MM.1S (cell line): Measurements from ENCODE around the gene IFRD2.
A peak's percentile ranks its signal among the peaks of the same experiment; 100 is the strongest.

Source experiments
- DNase-seq: peaks from one replicate; pipeline ENCODE4 v3.0.0-alpha.2; 2015
- H2AFZ ChIP-seq: fragments of 300-600 bp; sonication (generic); 2 replicates; pipeline ENCODE4 v1.6.0; 2016; ENCODE audit warnings: antibody characterized with exemption, low read length
- H3F3A ChIP-seq: fragments of 300-600 bp; sonication (generic); 2 replicates; pipeline ENCODE4 v1.6.1; 2016; ENCODE audit warnings: mild to moderate bottlenecking, antibody characterized with exemption, low read length, moderate library complexity, mixed read lengths; ENCODE audit not compliant: insufficient read depth
- H3K27ac ChIP-seq: fragments of 300-600 bp; sonication (generic); 2 replicates; pipeline ENCODE4 v1.5.1; 2016; ENCODE audit warnings: mild to moderate bottlenecking, low read length
- H3K27me3 ChIP-seq: fragments of 300-600 bp; sonication (generic); replicated peaks from 2 replicates; pipeline ENCODE4 v1.6.0; 2016; ENCODE audit warnings: low read length; ENCODE audit not compliant: insufficient read depth
- H3K36me3 ChIP-seq: fragments of 300-600 bp; sonication (generic); replicated peaks from 2 replicates; pipeline ENCODE4 v1.6.1; 2016; ENCODE audit warnings: mild to moderate bottlenecking, low read length, mixed read lengths; ENCODE audit not compliant: insufficient read depth
- H3K4me1 ChIP-seq: fragments of 300-600 bp; sonication (generic); 2 replicates; pipeline ENCODE4 v1.6.1; 2016; ENCODE audit warnings: low read length, mixed read lengths
- H3K4me2 ChIP-seq: fragments of 300-600 bp; sonication (generic); 2 replicates; pipeline ENCODE4 v1.6.0; 2016; ENCODE audit warnings: low read depth, low read length
- H3K4me3 ChIP-seq: fragments of 300-600 bp; sonication (generic); 2 replicates; pipeline ENCODE4 v1.5.1; 2016; ENCODE audit warnings: low read length, mixed read lengths
- H3K79me2 ChIP-seq: fragments of 300-600 bp; sonication (generic); 2 replicates; pipeline ENCODE4 v1.6.1; 2016; ENCODE audit warnings: mixed run types, low read length, mixed read lengths
- H3K9ac ChIP-seq: fragments of 300-600 bp; sonication (generic); 2 replicates; pipeline ENCODE4 v1.6.1; 2016; ENCODE audit warnings: low read length, mixed read lengths
- H3K9me2 ChIP-seq: fragments of 300-600 bp; sonication (generic); replicated peaks from 2 replicates; pipeline ENCODE4 v1.6.1; 2016; ENCODE audit warnings: mild to moderate bottlenecking, low read length, mixed read lengths; ENCODE audit not compliant: insufficient read depth
- H3K9me3 ChIP-seq: fragments of 300-600 bp; sonication (generic); replicated peaks from 2 replicates; pipeline ENCODE4 v1.6.1; 2016; ENCODE audit warnings: mild to moderate bottlenecking, low read length, mixed read lengths; ENCODE audit not compliant: insufficient read depth
- H4K20me1 ChIP-seq: fragments of 300-600 bp; sonication (generic); 2 replicates; pipeline ENCODE4 v1.6.1; 2016; ENCODE audit warnings: mild to moderate bottlenecking, low read length, moderate library complexity, mixed read lengths; ENCODE audit not compliant: insufficient read depth
- CTCF ChIP-seq: fragments of 300-600 bp; sonication (generic); IDR thresholded peaks from 2 replicates; pipeline ENCODE4 v1.5.1; 2016; ENCODE audit warnings: antibody characterized with exemption, low read length, mixed read lengths
- EZH2 ChIP-seq: fragments of 300-600 bp; sonication (generic); optimal IDR thresholded peaks from 2 replicates; pipeline ENCODE3; 2017; ENCODE audit warnings: low read depth, mild to moderate bottlenecking, antibody characterized with exemption, low read length, mixed read lengths
- EZH2phosphoT487 ChIP-seq: fragments of 300-600 bp; sonication (generic); IDR thresholded peaks from 2 replicates; pipeline ENCODE4 v1.6.1; 2018; ENCODE audit warnings: antibody characterized with exemption, low read length

Gene IFRD2

GRCh38 chr3:50340147-50340447 lies 47.9 kb upstream of the IFRD2 start:
- H3K4me1 ChIP-seq: peaks cover 4% of the 10 kb centered on the region
- H3F3A ChIP-seq: peaks cover 17% of the 10 kb centered on the region
- H3K36me3 ChIP-seq: no peaks in the 10 kb centered on the region
- no peak overlapping the region for H3K9ac ChIP-seq
- H3K79me2 ChIP-seq: peaks cover 27% of the 10 kb centered on the region
- no peak overlapping the region for H3K27ac ChIP-seq
- no peak for DNase-seq
- peaks cover 10% of the 10 kb centered on the region; the same call in 1 of the 2 replicates for H3K27me3 ChIP-seq
- no peaks in the 10 kb centered on the region for H3K9me3 ChIP-seq
- H2AFZ ChIP-seq: peak overlapping the region; percentile 59; the same call in 1 of the 2 replicates
- no peaks in the 10 kb centered on the region for H4K20me1 ChIP-seq
- H3K4me3 ChIP-seq: 0 out of 2 replicates have a peak overlapping the region, but pooled peaks have one; percentile 30
- no peak for TF ChIP-seq CTCF
- TF ChIP-seq EZH2: no peak
- TF ChIP-seq EZH2phosphoT487: no peak
- H3K4me2 ChIP-seq: peak overlapping the region; percentile 67; the same call in 1 of the 2 replicates
- no peaks in the 10 kb centered on the region for H3K9me2 ChIP-seq

DNA sequence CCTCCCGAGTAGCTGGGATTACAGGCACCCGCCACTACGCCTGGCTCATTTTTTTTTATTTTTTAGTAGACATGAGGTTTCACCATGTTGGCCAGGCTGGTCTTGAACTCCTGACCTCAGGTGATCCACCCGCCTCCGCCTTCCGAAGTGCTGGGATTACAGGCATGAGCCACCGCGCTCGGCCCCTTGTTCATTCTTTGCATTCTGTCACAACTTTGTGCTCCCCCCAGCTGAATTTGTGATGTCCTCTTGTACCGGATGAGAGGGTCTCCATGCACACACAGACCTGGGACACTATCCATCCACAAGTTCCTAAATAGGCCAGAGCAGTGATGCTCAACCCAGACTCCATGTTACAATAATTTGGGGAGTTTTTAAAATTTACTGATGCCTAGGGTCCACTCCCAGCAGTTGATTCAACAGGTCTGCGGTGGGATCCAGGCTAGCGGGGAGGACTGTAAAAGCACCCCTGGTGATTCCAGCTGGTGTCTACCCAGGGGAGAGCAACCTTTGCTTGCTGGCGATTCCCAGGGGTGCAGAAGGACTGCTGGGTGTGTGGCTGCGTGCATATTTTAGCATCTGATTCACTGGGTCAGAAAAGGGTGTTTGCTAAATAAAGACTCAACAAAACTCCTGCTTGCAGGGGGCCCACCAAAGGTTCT lies 47.4 kb upstream of the IFRD2 start:
- H3K79me2 ChIP-seq: peaks cover 31% of the 10 kb centered on the region
- H3F3A ChIP-seq: peaks cover 17% of the 10 kb centered on the region
- H2AFZ ChIP-seq: no peak overlapping the region
- no peak for TF ChIP-seq EZH2phosphoT487
- TF ChIP-seq EZH2: no peak
- TF ChIP-seq CTCF: no peak
- no peak overlapping the region for H3K27ac ChIP-seq
- no peaks in the 10 kb centered on the region for H3K9me2 ChIP-seq
- peaks cover 4% of the 10 kb centered on the region; the same call in 1 of the 2 replicates for H3K4me1 ChIP-seq
- H3K4me3 ChIP-seq: no peak overlapping the region
- no peak overlapping the region for H3K4me2 ChIP-seq
- H3K36me3 ChIP-seq: no peaks in the 10 kb centered on the region
- H4K20me1 ChIP-seq: no peaks in the 10 kb centered on the region
- H3K9ac ChIP-seq: no peak overlapping the region
- no peaks in the 10 kb centered on the region for H3K9me3 ChIP-seq
- peaks cover 10% of the 10 kb centered on the region; the same call in 1 of the 2 replicates for H3K27me3 ChIP-seq
- DNase-seq: no peak

DNA sequence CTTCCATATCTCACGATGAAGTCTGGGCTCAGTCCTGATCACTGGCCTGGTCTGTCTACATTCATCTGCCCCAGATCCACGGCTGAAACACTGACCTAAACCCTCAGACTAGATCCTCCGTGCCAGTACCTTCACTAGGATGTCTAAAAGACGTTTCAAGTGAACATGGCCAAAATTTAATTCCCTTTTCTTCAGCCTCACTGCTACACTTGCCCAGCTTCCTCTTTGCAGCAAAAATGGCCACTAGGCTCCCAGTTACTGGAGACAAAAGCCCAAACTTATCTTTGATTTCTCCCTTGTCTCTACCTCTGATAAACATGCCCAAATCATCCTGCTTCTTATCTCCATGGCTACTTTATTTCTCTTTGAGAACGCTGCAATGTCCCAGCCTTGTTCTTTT lies 46.7 kb upstream of the IFRD2 start:
- TF ChIP-seq CTCF: no peak
- TF ChIP-seq EZH2phosphoT487: no peak
- no peak for TF ChIP-seq EZH2
- peaks cover 17% of the 10 kb centered on the region for H3F3A ChIP-seq
- no peaks in the 10 kb centered on the region for H3K36me3 ChIP-seq
- H3K4me1 ChIP-seq: peaks cover 4% of the 10 kb centered on the region; the same call in 1 of the 2 replicates
- no peak overlapping the region for H3K4me2 ChIP-seq
- no peak for DNase-seq
- H3K27ac ChIP-seq: no peak overlapping the region
- H3K9me2 ChIP-seq: no peaks in the 10 kb centered on the region
- no peak overlapping the region for H3K9ac ChIP-seq
- H3K79me2 ChIP-seq: peaks cover 38% of the 10 kb centered on the region
- H4K20me1 ChIP-seq: no peaks in the 10 kb centered on the region
- H3K4me3 ChIP-seq: no peak overlapping the region
- no peak overlapping the region for H2AFZ ChIP-seq
- peaks cover 10% of the 10 kb centered on the region; the same call in 1 of the 2 replicates for H3K27me3 ChIP-seq
- H3K9me3 ChIP-seq: no peaks in the 10 kb centered on the region
